Activated effector memory CD4-positive, alpha-beta T cell treated with Interleukin-2 at 50 U/mL for 16 hours (primary cell): ENCODE measurements around the gene YTHDC2.
"Not testable (repeated sequence)": the region's sequence is repeated elsewhere in the genome, so short reads cannot be mapped to it uniquely, and the experiment has no call there.

ENCODE experiments used
- DNase-seq: peaks from one replicate; pipeline ENCODE4 v3.0.0-alpha.2; 2020

The YTHDC2 gene

DNA sequence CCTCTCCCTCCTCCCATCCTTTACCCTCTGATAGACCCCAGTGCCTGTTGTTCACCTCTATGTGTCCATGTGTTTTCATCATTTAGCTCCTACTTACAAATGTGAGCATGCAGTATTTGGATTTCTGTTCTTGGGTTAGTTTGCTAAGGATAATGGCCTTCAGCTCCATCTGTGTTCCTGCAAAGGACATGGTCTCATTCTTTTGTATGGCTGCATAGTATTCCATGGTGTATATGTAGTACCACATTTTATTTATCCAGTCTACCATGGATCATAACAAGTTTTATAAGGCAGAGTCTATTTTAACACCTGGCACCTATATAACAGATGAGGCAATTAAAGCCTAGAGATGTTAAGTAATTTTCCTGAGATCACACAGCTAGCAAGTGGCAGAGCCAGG is 7.4 kb downstream of the YTHDC2 start:
- DNase-seq: no peak

DNA sequence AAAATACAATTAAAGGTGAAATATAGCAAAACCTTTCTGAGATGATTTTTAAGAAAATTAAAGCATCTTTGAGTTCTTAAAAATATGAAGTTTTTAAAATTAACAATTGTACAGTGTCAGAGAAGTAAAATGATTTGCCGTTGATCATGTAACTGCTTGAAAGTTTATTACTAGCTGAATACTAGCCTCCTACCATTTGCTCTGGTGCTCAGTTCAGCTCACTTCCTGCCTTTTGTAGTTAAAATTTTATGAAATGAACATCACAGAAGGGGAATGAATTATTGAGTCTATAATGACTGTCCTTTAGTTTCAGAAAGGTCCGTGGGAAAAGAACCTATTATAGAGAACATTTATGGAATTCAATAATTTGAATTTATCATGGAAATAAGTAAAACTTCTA is 9.7 kb downstream of the YTHDC2 start:
- no peak for DNase-seq

DNA sequence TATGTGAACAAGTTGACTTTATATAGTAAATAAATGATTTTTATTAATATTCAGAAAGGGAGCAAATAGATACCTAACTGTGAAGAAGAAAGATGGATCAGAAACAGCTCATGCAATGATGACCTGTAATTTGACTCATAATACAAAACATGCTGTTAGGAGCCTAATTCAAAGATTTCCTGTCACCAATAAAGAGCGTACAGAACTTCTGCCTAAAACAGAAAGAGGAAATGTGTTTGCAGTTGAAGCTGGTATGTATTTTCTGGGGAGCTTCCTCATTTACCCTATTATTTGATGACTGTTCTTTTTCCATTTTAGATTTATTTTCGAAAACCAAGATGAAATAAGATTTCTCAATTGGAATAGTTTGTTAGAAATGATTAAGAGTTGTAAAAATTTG is 11.4 kb downstream of the YTHDC2 start:
- DNase-seq: no peak

DNA sequence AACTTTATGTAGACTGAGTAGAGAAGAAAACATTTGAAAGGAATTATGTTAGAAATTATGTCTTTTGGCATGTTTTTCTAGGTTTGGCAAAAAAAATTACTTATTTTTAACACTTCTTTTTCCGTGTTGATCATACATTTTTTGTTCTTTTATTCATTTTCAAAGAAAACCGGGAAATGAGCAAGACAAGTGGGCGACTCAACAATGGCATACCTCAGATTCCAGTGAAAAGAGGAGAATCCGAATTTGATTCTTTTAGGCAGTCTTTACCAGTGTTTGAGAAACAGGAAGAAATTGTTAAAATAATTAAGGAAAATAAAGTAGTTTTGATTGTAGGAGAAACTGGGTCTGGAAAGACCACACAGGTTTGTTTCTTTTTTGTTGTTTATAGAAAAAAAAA is 12.9 kb downstream of the YTHDC2 start:
- no peak for DNase-seq

DNA sequence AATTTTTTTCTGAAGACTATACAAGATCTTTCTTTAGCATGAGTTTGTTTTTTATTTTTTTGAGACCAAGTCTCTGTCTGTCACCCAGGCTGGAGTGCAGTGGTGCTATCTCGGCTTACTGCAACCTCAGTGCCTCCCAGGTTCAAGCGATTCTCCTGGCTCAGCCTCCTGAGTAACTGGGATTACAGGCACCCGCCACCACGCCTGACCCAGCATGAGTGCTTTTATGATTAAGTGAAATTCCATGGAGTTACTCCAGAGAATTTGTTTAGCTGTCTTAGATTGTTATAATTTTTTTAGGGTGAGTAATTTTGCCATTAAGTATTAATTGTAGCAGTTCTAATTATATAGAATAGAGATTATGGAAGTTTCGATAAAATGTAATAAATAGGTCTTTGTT is 14.3 kb downstream of the YTHDC2 start:
- no peak for DNase-seq

DNA sequence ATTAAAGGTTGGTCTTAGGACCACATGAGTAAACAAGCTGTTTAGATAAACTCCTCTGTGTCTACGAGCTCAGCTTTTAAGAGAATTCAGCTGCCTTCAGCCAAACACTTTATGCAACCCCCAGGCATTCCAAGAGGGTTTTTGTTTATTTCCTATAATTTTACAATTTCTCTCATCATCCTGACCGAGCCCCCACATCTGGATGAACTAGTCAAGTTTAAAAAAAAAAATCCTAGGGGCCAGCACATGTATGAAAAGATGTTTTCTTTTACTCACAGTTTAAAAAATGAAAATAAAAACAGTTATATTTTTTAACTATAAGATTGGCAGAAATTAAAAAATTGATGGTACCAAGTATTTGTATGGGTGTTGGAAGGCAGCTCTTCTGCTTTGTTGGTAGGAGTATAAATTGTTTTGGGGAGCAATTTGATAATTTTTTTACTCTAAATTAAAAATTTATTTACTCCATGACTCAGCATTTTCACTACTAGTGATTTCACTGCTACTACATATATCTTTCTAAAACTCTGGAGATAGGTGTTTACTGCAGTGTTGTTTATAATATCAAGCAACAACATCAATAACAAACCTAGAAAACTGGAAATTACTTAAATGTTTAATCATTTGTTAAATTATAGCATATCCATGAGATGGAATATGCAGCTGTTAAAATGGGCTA is 18.1 kb downstream of the YTHDC2 start:
- DNase-seq: no peak

DNA sequence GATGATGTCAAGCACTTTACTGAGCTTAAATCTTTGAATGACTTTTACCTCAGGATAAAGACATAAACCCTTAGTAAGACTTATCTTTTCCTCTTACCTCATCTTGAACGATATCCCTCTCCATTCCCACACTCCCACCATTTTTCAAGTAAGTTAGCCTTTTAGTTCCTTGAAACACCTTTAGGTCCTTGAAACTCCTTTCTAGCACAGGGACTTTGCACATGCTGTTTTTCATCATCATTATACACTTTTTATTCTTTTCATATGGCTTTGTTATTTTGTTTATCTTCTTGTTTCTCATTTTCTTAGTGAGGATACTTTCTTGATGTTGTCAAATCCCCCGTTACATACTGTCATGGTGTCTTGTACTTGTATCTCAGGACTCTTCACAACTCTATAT is 24.8 kb downstream of the YTHDC2 start:
- DNase-seq: no peak

DNA sequence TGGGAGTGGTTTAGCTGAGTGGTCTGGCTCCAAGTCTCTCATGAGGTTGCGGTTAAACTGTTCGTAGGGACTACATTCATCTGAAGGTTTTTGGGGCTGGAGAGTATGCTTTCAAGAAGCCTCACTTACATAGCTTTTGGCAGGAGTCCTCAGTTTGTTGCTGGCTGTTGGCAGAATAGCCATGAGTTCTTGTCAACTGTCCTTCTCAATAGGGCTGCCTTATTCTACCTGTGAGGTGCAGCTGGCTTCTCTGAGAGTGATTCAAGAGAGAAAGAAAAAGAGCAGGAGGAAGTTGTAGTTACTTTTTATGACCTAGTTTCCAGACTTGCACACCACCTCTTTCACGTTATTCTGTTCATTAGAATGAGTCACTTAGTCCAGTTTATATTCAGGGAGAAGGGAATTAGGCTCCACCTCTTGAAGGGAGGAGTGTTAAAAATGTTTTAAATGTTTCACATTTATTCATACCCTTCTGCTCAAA is 33.2 kb downstream of the YTHDC2 start:
- no peak for DNase-seq

DNA sequence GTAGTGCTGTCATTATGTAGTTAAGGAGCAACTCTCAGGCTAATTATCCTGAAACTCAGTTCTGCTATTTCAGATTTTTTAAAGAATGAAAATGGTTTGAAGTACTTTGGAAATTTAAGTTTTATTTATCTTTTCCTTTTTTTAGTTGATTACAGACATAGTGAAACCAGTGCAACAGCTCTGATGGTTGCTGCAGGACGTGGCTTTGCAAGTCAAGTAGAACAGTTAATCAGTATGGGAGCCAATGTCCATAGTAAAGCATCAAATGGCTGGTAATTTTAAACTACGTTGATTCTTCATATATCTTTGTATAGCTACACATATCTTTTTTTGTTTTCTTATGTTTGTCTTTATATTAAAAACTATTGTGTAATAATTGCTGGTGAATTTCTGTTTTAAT is 34.9 kb downstream of the YTHDC2 start:
- no peak for DNase-seq

DNA sequence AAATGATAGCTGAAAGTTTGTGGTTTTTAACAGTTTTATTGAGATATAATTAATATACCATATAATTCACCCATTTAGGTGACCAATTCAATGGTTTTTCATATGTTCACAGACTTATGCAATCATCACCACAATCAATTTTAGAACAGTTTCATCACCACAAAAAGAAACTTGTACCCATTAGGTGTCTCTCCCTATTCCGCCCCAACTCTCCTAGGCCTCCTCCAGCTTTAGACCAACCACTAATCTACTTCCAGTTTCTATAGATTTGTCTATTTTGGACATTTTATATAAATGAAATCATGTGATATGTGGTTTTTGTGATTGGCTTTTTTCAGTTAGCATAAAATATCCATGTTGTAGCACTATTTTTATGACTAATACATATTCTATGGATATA is 38.6 kb downstream of the YTHDC2 start:
- DNase-seq: no peak

DNA sequence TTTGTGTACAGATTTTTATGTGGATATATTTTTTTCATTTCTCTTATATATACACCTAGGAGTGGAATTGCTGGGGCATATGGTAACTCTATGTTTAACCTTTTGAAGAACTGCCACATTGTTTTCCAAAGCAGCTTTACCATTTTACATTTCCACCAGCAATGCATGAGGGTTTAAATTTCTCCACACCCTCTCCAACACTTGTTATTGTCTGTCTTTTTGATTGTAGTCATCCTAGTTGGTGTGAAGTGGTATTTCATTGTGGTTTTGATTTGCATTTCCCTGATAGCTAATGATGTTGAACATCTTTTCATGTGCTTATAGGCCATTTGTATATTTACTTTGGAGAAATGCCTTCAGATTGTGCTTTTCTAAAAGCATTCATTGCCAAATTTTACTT is 39.1 kb downstream of the YTHDC2 start:
- no peak for DNase-seq

DNA sequence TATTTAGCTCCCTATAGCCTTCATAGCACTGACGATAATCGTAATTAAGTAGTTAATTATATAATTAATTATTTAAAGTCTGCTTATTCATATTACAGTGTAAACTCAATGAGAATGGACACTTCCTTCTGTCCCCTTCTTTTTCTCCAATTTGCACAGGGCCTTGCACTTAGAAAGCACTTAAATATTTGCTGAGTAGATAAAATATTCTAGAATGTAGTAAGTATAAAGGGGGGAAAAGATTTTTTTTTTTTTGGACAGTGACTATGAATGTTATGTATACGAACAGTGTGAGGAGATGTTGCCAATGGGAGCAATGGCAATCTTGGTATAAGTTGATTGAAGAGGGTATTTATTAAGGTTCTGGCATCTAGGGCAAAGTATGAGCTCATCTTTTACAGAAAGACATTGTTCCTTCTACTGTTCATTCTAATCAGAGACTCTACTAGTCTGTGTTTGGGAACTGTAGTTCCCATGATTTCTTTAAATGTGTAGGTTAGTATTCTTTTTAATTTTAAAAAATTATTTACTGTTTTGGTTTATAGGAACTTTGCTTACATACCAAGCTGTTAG is 49.4 kb downstream of the YTHDC2 start:
- DNase-seq: no peak

DNA sequence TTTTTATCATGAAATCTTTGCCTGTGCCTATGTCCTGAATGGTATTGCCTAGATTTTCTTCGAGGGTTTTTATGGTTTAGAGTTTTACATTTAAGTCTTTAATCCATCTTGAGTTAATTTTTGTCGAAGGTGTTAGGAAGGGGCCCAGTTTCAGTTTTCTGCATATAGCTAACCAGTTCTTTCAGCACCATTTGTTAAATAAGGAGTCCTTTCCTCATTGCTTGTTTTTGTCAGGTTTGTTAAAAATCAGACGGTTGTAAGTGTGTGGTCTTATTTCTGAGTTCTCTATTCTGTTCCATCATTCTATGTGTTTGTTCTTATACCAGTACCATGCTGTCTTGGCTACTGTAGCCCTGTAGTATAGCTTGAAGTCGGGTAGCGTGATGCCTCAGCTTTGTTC is 55.9 kb downstream of the YTHDC2 start:
- DNase-seq: no peak

DNA sequence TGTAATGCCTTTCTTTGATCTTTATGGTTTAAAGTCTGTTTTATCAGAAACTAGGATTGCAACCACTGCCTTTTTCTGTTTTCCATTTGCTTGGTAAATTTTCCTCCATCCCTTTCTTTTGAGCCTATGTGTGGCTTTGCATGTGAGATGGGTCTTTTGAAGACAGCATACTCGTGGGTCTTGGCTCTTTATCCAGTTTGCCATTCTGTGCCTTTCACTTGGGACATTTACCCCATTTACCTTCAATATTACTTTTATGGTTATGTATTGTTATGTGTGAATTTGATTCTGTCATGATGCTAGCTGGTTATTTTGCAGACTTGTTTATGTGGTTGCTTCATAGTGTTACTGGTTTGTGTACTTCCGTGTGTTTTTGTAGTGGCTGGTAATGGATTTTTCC is 59.2 kb downstream of the YTHDC2 start:
- no peak for DNase-seq

DNA sequence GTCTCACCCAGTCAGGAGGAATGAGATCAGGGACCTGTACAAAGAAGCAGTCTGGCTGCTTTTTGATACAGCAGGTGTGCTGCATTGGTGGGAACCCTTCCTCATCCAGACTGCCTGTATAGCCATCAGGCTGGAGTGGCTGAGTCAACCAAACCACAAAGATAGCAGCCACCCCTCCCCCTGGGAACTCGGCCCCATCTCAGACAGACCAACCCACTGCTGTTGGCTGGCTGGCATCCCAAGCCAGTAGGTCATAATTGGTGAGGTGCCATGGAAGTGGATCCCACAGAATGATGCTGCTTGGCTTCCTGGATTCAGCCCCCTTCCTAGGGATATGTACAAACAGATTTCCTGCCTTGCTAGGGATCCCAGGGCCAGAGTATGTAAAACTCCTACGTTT is 60.9 kb downstream of the YTHDC2 start:
- no peak for DNase-seq

DNA sequence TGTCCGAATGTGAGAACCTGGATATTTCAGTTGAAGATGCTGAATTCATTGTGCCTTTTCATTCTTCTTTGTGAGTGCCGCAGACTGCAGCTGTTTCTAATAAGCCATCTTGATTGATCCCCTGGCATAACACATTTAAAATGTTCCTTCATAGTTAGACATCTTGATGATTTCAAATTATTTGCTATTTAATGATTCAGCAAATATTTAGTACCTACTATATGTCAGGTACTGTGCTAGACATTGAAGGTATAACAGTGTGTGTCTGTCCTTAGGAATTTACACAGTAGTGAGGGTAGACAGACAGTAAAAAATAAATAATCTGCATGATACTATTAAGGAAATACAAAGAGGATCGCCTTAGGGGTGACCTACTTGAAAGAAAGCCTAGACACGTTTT is 61.6 kb downstream of the YTHDC2 start:
- DNase-seq: no peak

DNA sequence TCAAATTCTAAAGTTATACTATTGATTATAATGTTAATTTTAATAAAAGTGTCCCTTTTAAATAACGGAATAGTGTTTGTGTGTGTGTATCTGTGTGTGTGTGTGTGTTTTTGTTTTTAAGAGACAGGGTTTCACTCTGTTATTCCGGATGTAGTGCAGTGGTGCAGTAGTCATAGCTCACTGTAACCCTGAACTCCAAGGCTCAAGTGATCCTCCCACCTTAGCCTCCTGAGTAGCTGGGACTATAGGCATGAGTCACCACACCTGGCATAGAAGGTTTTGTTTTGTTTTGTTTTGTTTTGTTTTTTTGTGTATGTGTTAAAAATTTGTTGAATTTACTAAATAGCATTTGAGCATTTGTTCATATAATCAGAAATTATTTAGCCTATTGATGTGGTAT is 64.6 kb downstream of the YTHDC2 start:
- no peak for DNase-seq

DNA sequence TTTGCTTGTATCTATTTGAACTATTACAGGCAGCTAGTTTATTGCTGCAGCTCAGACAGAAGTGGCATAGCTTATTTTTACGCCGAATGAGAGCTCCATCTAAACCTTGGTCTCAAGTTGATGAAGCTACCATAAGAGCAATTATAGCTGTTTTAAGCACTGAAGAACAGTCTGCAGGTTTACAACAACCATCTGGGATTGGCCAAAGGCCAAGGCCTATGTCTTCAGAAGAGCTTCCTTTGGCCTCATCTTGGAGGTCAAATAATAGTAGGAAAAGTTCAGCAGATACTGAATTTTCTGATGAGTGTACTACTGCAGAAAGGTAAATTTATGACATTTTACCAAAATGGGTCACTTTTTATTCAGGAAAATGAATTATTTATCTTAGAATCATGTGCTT is 67.9 kb downstream of the YTHDC2 start:
- DNase-seq: no peak

DNA sequence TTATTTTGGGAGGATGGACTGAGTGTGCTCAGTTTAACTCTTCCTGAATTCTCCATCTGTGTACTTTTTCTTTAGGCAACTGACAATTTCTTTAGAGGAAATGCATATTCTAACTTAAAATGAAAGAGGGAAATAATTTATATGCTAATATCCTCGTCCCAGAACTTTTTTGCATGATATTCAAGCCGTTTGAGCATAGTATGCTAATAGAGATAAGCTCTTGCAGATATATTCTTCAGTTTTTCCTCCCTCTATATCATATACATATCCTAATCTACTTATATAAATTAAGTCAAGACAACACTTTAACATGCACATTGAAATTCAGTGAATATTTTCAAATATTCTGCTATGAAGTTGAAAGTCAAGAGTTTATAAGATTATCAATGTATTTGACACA is 84.7 kb downstream of the YTHDC2 start:
- DNase-seq: no peak

DNA sequence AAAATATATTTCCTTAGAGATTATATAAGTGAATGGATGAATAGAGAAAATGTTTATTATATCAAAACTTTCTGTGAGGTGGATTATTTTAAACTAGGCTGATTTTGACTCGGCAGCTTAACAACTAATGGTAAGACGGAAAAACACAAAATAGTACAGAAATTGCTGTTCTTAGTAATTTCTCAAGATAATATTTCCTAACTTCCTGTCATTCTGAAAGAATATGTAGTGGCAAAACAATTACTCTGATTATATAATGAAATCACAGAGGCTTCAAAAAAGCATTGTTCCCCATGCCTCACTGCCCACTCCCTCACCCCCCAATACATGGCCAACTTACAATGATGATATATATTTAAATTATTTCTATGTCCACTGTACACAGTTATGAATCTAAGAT is 85.4 kb downstream of the YTHDC2 start:
- no peak for DNase-seq

DNA sequence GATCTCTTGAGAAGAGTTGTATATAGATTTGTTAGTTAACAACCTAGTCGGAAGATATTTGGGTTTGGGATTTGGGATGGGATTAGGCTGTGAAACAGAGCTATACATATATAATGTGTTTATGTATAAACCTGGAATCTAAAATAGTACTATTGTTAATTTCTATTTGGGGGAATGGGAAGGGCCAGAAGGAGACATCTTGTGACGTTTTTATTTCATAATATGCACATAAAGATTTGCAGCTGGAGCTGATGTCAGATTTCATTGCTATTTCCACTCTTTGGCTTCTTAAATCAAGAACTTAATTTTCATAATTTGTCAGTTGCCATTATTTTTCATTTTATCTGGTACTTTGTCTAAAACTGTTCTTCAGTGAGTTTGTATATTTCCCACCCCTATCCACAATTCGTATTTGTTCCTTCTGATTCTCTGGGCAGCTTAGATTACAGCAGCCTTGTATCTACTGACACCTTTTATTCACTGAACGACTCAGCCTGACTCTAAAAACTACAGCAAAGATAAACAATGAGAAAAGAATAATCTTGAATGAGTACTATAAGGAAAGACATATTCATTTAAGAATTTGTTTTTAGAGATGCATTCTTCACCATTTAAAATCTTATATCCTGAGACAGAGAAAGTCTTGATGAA is 86.9 kb downstream of the YTHDC2 start:
- no peak for DNase-seq

DNA sequence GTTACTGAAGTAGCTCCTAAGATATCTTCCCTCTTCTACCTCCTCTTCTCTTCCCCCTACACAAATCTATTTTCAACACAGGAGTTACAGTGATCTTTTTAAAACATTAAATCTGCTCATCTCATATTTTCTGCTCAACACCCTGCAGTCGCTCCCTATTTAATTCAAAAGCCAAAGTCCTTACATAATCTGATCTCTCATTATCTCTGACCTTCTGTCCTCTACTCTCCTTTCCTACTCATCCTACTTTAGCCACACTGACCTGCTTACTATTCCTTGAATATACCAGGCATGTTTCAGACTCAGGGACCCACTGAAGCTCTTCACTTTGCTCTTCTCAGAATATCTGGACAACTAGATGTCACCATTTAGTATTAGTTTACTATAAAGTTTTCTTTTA is 87.9 kb downstream of the YTHDC2 start:
- no peak for DNase-seq

DNA sequence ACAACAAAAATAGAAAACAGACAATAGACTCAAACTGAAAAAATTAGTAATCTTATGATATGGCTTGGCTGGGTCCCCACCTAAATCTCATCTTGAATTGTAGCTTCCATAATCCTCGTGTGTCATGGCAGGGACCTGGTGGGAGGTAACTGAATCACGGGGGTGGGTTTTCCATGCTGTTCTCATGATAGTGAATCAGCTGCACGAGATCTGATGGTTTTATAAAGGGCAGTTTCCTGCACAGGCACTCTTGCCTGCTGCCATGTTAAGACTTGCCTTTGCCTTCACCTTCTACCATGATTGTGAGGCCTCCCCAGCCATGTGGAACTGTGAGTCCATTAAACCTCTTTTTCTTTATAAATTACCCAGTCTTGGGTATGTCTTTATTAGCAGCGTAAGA is 89.8 kb downstream of the YTHDC2 start:
- not testable (repeated sequence) for DNase-seq

DNA sequence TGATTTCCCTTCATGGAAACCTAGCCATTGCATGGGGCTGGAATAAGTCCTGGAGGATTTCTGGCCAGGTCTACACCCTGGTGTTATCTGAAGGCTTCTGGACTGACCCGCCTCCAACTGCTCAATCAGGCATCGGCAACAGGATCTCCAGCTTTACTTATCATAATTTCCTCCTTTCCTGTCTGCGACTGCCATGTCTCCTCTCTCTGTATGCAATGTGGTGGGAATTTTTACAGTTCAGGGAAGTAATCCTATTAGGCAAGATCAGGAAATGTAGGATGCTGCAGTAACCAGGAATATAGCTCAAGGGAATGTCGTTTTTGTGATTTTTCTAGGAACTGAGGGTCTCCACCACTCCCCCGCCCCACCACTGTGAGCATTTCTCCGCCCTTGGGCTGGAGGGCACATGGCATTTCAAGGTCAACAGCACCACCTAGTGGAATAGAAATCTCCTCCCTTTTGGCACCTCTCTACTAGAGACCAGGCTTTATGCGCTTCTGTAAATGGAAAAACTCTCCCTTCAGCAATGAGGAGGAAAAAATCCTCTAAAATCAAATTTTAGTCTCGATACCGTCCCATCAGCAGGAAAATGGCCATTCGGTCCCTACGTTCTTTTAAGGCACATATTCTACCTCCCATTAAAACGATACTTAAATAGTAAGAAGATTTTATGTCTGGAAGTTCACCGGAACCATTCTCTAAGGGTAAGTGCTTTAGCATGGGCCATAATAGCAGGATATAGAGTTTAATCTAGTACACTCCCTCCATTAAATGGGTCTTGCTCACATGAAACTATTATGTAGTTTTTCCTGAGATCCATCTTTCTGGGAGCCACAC is 93.0 kb downstream of the YTHDC2 start:
- DNase-seq: no peak
